GM18909 (cell line): ENCODE results near the gene NRDE2.
"Not testable (repeated sequence)": the region's sequence is repeated elsewhere in the genome, so short reads cannot be mapped to it uniquely, and the experiment has no call there.

ENCODE experiments used
- ATAC-seq: cut with Tn5 transposase; IDR thresholded peaks from one replicate; pipeline ENCODE4 v1.9.1; 2021; ENCODE audit warnings: mild to moderate bottlenecking; ENCODE audit not compliant: unreplicated experiment, poor library complexity

Gene NRDE2

GRCh38 chr14:90274808-90275457 is 56.8 kb downstream of the NRDE2 start:
- no peak for ATAC-seq

- ATAC-seq: no peak
These were observed 57.7 kb downstream of the NRDE2 start for GRCh38 chr14:90274019-90274418.

GRCh38 chr14:90273532-90273931 is 58.2 kb downstream of the NRDE2 start:
- no peak for ATAC-seq

GRCh38 chr14:90272523-90272922 is 59.2 kb downstream of the NRDE2 start:
- ATAC-seq: no peak

GRCh38 chr14:90268420-90268819 is 63.3 kb downstream of the NRDE2 start:
- ATAC-seq: no peak

GRCh38 chr14:90266441-90267154 is 65.1 kb downstream of the NRDE2 start:
- no peak for ATAC-seq

- ATAC-seq: peak; percentile 91
These were observed 67.8 kb downstream of the NRDE2 start for GRCh38 chr14:90263748-90264449.

- peak; percentile 97 for ATAC-seq
These were observed 75.2 kb downstream of the NRDE2 start, which contains the start of gene PSMC1 for GRCh38 chr14:90256354-90257131. PSMC1 (plus strand) TSS chr14:90256553; CDS start chr14:90256598, 45 bp downstream.

GRCh38 chr14:90255871-90256270 is 75.9 kb downstream of the NRDE2 start:
- no peak for ATAC-seq

GRCh38 chr14:90253826-90254225 is 77.9 kb downstream of the NRDE2 start:
- no peak for ATAC-seq

- ATAC-seq: no peak
These were observed 83.1 kb downstream of the NRDE2 start for GRCh38 chr14:90248594-90248993.

- ATAC-seq: not testable (repeated sequence)
These were observed 84.3 kb downstream of the NRDE2 start for GRCh38 chr14:90247441-90247840.

GRCh38 chr14:90246936-90247335 is 84.8 kb downstream of the NRDE2 start:
- no peak for ATAC-seq

GRCh38 chr14:90242444-90242843 is 89.3 kb downstream of the NRDE2 start:
- no peak for ATAC-seq

GRCh38 chr14:90239139-90239538 is 92.6 kb downstream of the NRDE2 start:
- ATAC-seq: no peak

- ATAC-seq: peak; percentile 86
These were observed 96.4 kb downstream of the NRDE2 start for GRCh38 chr14:90235179-90235976.

GRCh38 chr14:90229942-90230341 is 101.8 kb downstream of the NRDE2 start:
- not testable (repeated sequence) for ATAC-seq

GRCh38 chr14:90228478-90228877 is 103.3 kb downstream of the NRDE2 start:
- ATAC-seq: no peak
